ENCODE measurements around the gene HBE1.

Gene HBE1

DNA sequence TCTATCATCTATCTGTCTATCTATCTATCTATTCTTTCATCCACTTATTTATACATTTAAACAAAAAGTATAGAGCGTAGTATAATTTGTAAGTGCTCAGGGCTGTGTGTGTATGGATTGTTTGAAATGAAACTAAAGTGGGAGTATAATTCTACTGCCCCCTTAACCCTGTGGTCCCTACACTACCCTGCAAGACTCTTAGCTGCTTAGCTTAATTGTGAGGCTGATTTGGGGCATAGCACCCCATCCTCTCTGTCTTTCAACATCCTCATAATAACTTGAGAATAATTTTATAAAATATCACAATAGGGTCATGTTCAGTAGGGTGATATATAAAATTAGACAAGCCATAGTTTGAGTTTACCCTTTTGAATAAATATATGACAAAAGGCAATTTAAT lies 20.4 kb upstream of the HBE1 start:
- TF ChIP-seq CTCF (IDR thresholded peaks at IDR 0.05; ENCODE audit: borderline replicate concordance, control extremely low read depth, extremely low read depth, insufficient read depth, missing control alignments): no peak
- in situ Hi-C loops (cut with MboI; ENCODE audit: low sequenced_read_pairs, unreplicated experiment): no loop called here
- no peak for DNase-seq (ENCODE audit: low spot score)

- in situ Hi-C loops (cut with MboI; ENCODE audit: low sequenced_read_pairs, unreplicated experiment): no loop called here
- TF ChIP-seq CTCF (IDR thresholded peaks at IDR 0.05; ENCODE audit: borderline replicate concordance, control extremely low read depth, extremely low read depth, insufficient read depth, missing control alignments): no peak
- DNase-seq (ENCODE audit: low spot score): no peak
Measured at GRCh38 chr11:5289696-5290095, 20.0 kb upstream of the HBE1 start.

DNA sequence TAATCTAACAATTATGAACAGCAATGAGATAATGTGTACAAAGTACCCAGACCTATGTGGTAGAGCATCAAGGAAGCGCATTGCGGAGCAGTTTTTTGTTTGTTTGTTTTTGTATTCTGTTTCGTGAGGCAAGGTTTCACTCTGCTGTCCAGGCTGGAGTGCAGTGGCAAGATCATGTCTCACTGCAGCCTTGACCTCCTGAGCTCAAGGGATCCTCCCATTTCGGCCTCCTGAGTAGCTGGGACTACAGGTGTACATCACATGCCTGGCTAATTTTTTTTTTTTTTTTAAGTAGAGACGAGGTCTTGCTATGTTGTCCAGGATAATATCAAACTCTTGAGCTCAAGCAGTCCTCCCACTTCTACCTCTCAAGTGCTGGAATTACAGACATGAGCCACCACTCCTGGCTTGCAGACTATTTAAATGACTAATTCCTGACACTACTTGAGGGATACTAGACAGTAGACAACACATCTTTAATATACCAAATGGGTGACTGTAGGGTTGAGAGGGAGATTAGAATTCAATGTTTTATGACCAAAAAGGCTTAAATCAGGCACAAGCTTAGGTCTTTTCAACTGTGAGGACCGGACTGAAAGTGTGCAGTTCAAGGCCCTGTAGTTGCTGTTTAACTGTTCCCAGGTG lies 19.3 kb upstream of the HBE1 start:
- no peak for DNase-seq (ENCODE audit: low spot score)
- TF ChIP-seq CTCF (IDR thresholded peaks at IDR 0.05; ENCODE audit: borderline replicate concordance, control extremely low read depth, extremely low read depth, insufficient read depth, missing control alignments): no peak
- in situ Hi-C loops (cut with MboI; ENCODE audit: low sequenced_read_pairs, unreplicated experiment): no loop called here

DNA sequence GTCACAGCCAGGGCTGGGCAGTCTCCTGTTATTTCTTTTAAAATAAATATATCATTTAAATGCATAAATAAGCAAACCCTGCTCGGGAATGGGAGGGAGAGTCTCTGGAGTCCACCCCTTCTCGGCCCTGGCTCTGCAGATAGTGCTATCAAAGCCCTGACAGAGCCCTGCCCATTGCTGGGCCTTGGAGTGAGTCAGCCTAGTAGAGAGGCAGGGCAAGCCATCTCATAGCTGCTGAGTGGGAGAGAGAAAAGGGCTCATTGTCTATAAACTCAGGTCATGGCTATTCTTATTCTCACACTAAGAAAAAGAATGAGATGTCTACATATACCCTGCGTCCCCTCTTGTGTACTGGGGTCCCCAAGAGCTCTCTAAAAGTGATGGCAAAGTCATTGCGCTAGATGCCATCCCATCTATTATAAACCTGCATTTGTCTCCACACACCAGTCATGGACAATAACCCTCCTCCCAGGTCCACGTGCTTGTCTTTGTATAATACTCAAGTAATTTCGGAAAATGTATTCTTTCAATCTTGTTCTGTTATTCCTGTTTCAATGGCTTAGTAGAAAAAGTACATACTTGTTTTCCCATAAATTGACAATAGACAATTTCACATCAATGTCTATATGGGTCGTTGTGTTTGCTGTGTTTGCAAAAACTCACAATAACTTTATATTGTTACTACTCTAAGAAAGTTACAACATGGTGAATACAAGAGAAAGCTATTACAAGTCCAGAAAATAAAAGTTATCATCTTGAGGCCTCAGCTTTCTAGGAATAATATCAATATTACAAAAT lies 18.6 kb upstream of the HBE1 start:
- DNase-seq (ENCODE audit: low spot score): no peak
- in situ Hi-C loops (cut with MboI; ENCODE audit: low sequenced_read_pairs, unreplicated experiment): no loop called here
- TF ChIP-seq CTCF (IDR thresholded peaks at IDR 0.05; ENCODE audit: borderline replicate concordance, control extremely low read depth, extremely low read depth, insufficient read depth, missing control alignments): no peak

GRCh38 chr11:5286901-5287300 lies 17.2 kb upstream of the HBE1 start:
- DNase-seq (ENCODE audit: low spot score): no peak
- in situ Hi-C loops (cut with MboI; ENCODE audit: low sequenced_read_pairs, unreplicated experiment): no loop called here
- TF ChIP-seq CTCF (IDR thresholded peaks at IDR 0.05; ENCODE audit: borderline replicate concordance, control extremely low read depth, extremely low read depth, insufficient read depth, missing control alignments): no peak

GRCh38 chr11:5286351-5286750 lies 16.6 kb upstream of the HBE1 start:
- TF ChIP-seq CTCF (IDR thresholded peaks at IDR 0.05; ENCODE audit: borderline replicate concordance, control extremely low read depth, extremely low read depth, insufficient read depth, missing control alignments): no peak
- no peak for DNase-seq (ENCODE audit: low spot score)
- in situ Hi-C loops (cut with MboI; ENCODE audit: low sequenced_read_pairs, unreplicated experiment): no loop called here
